Measurements from ENCODE around the gene CHRNA9.

CHRNA9 gene

GRCh38 chr4:40395908-40396793 lies 61.0 kb downstream of the CHRNA9 start:
- TF ChIP-seq, protein P1, sequence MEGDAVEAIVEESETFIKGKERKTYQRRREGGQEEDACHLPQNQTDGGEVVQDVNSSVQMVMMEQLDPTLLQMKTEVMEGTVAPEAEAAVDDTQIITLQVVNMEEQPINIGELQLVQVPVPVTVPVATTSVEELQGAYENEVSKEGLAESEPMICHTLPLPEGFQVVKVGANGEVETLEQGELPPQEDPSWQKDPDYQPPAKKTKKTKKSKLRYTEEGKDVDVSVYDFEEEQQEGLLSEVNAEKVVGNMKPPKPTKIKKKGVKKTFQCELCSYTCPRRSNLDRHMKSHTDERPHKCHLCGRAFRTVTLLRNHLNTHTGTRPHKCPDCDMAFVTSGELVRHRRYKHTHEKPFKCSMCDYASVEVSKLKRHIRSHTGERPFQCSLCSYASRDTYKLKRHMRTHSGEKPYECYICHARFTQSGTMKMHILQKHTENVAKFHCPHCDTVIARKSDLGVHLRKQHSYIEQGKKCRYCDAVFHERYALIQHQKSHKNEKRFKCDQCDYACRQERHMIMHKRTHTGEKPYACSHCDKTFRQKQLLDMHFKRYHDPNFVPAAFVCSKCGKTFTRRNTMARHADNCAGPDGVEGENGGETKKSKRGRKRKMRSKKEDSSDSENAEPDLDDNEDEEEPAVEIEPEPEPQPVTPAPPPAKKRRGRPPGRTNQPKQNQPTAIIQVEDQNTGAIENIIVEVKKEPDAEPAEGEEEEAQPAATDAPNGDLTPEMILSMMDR (conservative IDR thresholded peaks at IDR 0.05; ENCODE audit: low read depth, low read length): no peak
- Histone ChIP-seq H2AFZ (ENCODE audit: low read depth) (no peak overlapping the region), H4K20me1 (ENCODE audit: insufficient read depth) (no peaks in the 10 kb centered on the region), H3K36me3 (ENCODE audit: insufficient read depth) (no peaks in the 10 kb centered on the region), H3K4me3 (IDR thresholded peaks at IDR 0.05; ENCODE audit: insufficient read depth, low read depth, low read length) (no peak overlapping the region), H3K27ac (no peak overlapping the region), H3K27me3 (ENCODE audit: insufficient read depth, low read depth) (no peaks in the 10 kb centered on the region), H3K9ac (no peak overlapping the region), H3K4me1 (ENCODE audit: low read depth, poor library complexity, severe bottlenecking) (no peaks in the 10 kb centered on the region), H3K4me2 (no peak overlapping the region), H3K79me2 (ENCODE audit: insufficient read depth, low read depth) (no peaks in the 10 kb centered on the region)

DNA sequence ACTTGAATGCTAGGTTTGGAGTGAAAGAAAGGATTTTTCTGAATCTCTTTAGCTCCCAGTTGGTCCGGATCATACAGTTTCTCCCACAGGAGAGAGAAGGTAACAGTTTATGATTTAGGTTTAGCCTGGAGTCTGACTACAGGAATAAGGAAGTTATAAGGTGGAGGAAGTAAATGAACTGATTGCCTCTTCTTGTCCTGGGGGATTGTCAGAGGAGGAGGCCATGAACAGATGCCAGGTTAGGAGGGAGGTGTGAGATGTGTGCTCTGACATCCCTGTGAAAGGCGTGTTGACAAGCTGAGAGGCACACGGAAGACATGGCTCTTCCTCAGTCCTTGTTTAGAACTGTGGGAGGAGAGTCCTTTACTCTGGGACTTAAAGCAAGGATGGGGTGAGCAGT lies 64.4 kb downstream of the CHRNA9 start:
- Histone ChIP-seq H3K27ac (no peak overlapping the region), H3K4me1 (ENCODE audit: low read depth, poor library complexity, severe bottlenecking) (no peaks in the 10 kb centered on the region), H3K4me2 (no peak overlapping the region), H3K27me3 (ENCODE audit: insufficient read depth, low read depth) (no peaks in the 10 kb centered on the region), H3K4me3 (IDR thresholded peaks at IDR 0.05; ENCODE audit: insufficient read depth, low read depth, low read length) (no peak overlapping the region), H3K9ac (no peak overlapping the region), H3K79me2 (ENCODE audit: insufficient read depth, low read depth) (no peaks in the 10 kb centered on the region), H2AFZ (ENCODE audit: low read depth) (no peak overlapping the region), H3K36me3 (ENCODE audit: insufficient read depth) (no peaks in the 10 kb centered on the region), H4K20me1 (ENCODE audit: insufficient read depth) (no peaks in the 10 kb centered on the region)
- TF ChIP-seq, protein P1 (conservative IDR thresholded peaks at IDR 0.05; ENCODE audit: low read depth, low read length): no peak

DNA sequence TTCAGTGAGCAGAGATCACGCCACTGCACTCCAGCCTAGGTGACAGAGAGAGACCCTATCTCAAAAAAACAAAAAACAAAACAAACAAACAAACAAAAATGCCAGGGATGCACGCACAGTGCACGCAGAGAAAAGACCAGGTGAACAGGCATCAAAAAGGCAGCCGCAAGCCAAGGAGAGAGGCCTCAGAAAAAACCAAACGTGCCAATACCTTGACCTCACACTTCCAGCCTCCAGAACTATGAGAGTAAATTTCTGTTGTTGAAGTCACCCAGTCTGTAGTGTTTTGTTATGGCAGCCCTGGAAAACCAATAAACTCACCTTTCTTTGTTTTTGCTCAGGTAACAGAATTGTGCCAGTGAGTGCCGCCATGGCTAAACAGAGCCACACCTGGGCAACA lies 66.0 kb downstream of the CHRNA9 start:
- no peaks in the 10 kb centered on the region for H3K79me2 ChIP-seq (ENCODE audit: insufficient read depth, low read depth)
- H3K4me2 ChIP-seq: no peak overlapping the region
- no peak overlapping the region for H3K27ac ChIP-seq
- H4K20me1 ChIP-seq (ENCODE audit: insufficient read depth): no peaks in the 10 kb centered on the region
- H3K27me3 ChIP-seq (ENCODE audit: insufficient read depth, low read depth): no peaks in the 10 kb centered on the region
- no peaks in the 10 kb centered on the region for H3K36me3 ChIP-seq (ENCODE audit: insufficient read depth)
- TF ChIP-seq, protein P1 (conservative IDR thresholded peaks at IDR 0.05; ENCODE audit: low read depth, low read length): no peak
- H3K9ac ChIP-seq: no peak overlapping the region
- no peak overlapping the region for H2AFZ ChIP-seq (ENCODE audit: low read depth)
- H3K4me3 ChIP-seq (IDR thresholded peaks at IDR 0.05; ENCODE audit: insufficient read depth, low read depth, low read length): no peak overlapping the region
- H3K4me1 ChIP-seq (ENCODE audit: low read depth, poor library complexity, severe bottlenecking): no peaks in the 10 kb centered on the region

GRCh38 chr4:40401631-40402030 lies 66.5 kb downstream of the CHRNA9 start:
- Histone ChIP-seq H4K20me1 (ENCODE audit: insufficient read depth) (no peaks in the 10 kb centered on the region), H3K9ac (no peak overlapping the region), H3K4me3 (IDR thresholded peaks at IDR 0.05; ENCODE audit: insufficient read depth, low read depth, low read length) (no peak overlapping the region), H2AFZ (ENCODE audit: low read depth) (no peak overlapping the region), H3K4me2 (no peak overlapping the region), H3K27me3 (ENCODE audit: insufficient read depth, low read depth) (no peaks in the 10 kb centered on the region), H3K36me3 (ENCODE audit: insufficient read depth) (no peaks in the 10 kb centered on the region), H3K79me2 (ENCODE audit: insufficient read depth, low read depth) (no peaks in the 10 kb centered on the region), H3K27ac (no peak overlapping the region), H3K4me1 (ENCODE audit: low read depth, poor library complexity, severe bottlenecking) (no peaks in the 10 kb centered on the region)
- TF ChIP-seq, protein P1 (conservative IDR thresholded peaks at IDR 0.05; ENCODE audit: low read depth, low read length): no peak
